Fibroblast of skin of abdomen (primary cell): ENCODE results near the gene SPNS3.

ENCODE experiments used
- DNase-seq: peaks from one replicate; pipeline ENCODE4 v3.0.0-alpha.2; 2013

SPNS3 gene

GRCh38 chr17:4436381-4436780 is 2.6 kb downstream of the SPNS3 start:
- no peak for DNase-seq

GRCh38 chr17:4436846-4437245 is 3.1 kb downstream of the SPNS3 start:
- DNase-seq: no peak

- DNase-seq: no peak
Observed at GRCh38 chr17:4438162-4438944, 4.6 kb downstream of the SPNS3 start.

DNA sequence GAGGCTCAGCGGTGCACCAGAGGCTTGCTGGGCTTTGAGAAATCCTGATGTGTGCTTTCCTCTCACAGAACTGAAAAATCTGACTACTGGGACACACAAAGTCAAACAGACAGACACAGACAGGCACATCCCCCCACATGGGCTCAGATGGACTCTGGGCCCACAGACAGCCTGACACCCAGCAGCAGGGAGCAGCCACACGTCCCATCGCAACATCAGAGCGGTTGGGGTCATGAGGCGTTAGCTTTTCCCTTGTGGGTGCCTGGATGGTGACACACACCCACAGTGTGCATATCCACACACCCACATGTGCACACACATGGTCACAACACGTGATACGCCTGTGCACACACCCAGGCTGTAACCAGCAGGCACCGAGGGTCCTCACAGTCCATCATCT is 6.3 kb downstream of the SPNS3 start:
- DNase-seq: no peak

GRCh38 chr17:4440690-4441686 is 7.2 kb downstream of the SPNS3 start:
- DNase-seq: no peak

DNA sequence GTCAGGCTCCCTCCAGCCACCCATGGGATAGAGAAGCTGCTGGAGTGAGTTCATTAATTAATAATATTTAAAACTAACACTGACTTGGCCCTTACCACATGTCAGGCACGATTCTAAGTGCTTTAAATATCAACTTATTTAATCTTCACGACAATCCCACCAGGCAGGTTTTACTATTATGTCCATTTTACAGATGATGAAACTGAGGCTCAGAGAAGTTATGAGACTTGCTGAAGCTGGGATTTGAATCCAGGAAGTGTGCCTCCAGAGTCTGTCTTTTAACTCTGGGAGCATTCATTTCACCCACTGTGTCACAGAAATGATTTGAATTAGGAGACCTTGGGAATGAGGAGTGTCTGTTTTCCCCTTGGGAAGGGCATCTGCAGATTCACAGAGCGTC is 8.8 kb downstream of the SPNS3 start:
- DNase-seq: no peak

GRCh38 chr17:4443476-4443875 is 9.7 kb downstream of the SPNS3 start:
- DNase-seq: no peak

- DNase-seq: no peak
Observed at GRCh38 chr17:4444782-4445473, 11.2 kb downstream of the SPNS3 start.

DNA sequence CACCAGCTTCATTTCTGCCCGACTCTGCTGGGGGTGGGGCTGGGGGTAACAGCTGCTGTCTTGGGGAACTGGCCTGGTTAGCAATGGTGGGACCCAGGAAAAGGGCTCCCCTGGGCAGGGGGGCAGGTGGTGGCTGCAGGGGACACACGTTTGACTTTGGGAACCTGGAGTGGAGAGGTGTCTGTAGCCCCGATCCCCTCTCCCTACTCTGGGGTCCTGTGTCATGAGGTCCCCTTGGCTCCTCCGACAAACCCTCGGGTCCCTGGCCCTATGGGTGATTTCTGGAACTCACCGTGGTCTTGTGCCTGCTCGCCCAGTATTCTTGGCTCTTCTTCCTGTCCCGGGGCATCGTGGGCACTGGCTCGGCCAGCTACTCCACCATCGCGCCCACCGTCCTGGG is 12.0 kb downstream of the SPNS3 start:
- DNase-seq: no peak

- no peak for DNase-seq
Observed at GRCh38 chr17:4446326-4447071, 12.8 kb downstream of the SPNS3 start.

GRCh38 chr17:4448197-4448980 is 14.6 kb downstream of the SPNS3 start:
- no peak for DNase-seq

DNA sequence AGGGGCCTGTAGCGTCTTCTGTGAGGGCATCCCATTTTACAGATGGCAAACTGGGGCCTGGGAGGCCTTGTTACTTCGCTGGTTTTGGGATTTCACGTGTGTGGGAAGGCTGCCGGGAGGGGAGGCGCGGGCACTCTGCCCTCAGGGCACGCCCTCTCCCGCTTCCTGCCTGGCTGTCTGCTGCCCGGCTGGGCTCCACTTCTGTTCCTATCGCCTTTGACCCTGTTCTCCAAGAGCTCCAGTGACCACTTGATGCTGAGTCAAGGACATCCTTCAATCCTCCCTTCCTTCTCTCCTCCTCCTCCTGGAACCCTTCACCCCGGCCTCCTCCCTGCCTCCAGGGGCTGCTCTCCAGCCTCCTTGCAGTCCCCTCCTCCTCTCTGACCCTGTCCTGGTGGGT is 16.0 kb downstream of the SPNS3 start:
- no peak for DNase-seq

- no peak for DNase-seq
Observed at GRCh38 chr17:4450710-4451316, 17.1 kb downstream of the SPNS3 start.

GRCh38 chr17:4453812-4454591 is 20.3 kb downstream of the SPNS3 start:
- DNase-seq: no peak

DNA sequence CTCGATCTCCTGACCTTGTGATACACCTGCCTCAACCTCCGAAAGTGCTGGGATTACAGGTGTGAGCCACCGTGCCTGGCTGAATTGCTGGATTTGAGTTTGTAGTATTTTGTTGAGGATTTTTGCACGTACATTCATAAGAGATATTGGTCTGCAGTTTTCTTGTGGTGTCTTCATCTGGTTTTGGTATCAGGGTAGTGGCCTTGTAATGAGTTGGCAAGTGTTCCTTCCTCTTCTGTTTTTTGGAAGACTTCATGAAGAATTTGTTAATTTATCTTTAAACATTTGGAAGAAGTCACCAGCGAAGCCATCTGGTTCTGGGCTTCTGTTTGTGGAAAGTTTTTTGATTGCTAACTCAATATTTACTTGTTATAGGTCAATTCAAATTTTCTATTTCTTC is 26.9 kb downstream of the SPNS3 start:
- DNase-seq: no peak

GRCh38 chr17:4463818-4464476 is 30.2 kb downstream of the SPNS3 start:
- no peak for DNase-seq

DNA sequence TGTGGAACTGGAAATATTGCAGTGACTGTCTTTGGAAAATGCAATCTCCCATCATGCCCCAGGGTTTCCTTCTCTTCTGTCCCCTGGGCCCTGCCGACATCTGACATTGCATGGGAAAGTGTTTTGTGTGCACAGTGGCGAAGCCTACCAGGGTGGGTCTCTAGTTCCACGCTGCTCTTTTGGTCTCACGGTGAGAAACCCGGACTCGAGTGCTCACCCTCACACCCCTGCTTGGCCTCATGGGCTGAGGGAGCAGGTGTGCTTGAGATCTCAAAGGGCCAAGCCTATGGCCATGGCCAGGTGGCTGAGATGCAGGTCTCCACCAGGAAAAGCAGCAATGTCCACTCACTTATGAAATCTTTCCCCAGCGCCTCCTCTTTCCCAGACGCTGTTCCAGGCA is 32.0 kb downstream of the SPNS3 start:
- no peak for DNase-seq

DNA sequence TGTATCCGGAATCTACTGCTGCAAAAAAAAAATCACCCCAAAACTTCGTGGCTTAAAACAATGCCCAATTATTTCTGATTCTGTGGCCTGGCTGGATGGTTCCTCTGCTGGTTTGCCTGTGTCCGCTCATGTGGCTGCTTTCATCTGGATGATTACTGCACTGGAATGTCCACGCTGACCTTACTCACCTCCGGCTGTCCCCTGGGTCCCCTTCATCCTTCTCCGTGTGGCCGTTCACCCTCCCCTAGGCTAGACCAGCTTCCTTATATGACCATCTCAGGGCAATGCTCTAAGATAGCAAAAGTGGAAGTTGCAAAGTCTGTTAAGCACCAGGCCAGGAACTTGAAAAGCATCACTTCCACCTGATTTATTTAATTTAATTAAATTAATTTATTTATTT is 33.5 kb downstream of the SPNS3 start:
- DNase-seq: no peak

DNA sequence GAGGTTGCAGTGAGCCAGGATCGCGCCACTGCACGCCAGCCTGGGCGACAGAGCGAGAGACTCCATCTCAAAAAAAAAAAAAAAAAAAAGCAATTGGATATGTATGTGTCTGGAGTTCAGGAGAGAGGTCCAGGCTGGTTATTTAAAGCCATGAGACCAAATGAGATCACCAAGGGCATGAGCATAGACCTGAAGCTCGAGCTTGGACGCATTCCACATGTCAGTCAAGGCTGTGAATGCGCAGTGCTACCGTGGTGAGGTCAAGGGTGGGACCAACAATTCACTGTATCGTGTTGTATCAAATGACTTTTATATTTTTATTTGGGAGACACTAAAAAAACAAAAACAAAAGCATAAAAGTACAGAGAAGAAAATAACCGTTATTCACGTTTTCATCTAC is 35.8 kb downstream of the SPNS3 start:
- no peak for DNase-seq

DNA sequence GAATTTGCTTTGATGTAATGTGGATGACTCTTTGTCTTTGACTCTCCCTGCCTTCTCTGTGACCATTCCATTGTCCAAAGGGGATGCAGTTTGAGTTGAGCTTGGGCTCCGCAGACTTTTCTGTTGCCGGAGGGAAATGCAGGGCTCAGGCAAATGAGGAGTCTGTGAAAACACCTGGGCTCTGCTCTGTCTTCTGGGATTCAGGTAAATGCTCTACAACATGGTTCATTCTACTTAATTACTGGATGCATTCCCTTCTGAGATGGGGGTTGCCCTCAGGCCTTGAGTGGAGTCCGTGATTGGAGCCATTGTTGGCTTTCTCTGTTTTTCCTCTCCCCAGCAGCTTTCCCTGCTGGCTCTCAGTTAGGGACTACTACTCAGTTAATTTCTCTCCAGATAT is 38.5 kb downstream of the SPNS3 start:
- DNase-seq: no peak
